IMR-90 (cell line): Measurements from ENCODE around the gene SLC35D2. TPM values are rescaled to one million over a fixed set of nuclear protein-coding genes. Genes with fewer than 3 reads are reported as not detected.

Experiments
- ATAC-seq: fragments of 200-7000 bp; cut with Tn5 transposase; 2 replicates; pipeline ENCODE4 v1.9.1; 2020; ENCODE audit warnings: low read depth, mild to moderate bottlenecking, moderate library complexity
- BruUV-seq: library from RNA; stranded (reverse); fragments of 400-500 nt; replicated peaks from 2 replicates; lab custom pipeline; 2021; lab: Mats Ljungman, UMichigan
- CTCF ChIA-PET: fragments of 300-600 bp; formaldehyde crosslinking; extraction: SDS; loops from one replicate; lab custom pipeline; 2021; ENCODE audit warnings: antibody characterized with exemption; lab: Yijun Ruan, JAX
- POLR2A ChIA-PET: fragments of 300-600 bp; sonication (Branson Sonifier 250); formaldehyde crosslinking; loops from one replicate; lab custom pipeline; 2022; ENCODE audit warnings: antibody characterized with exemption; ENCODE audit not compliant: unreplicated experiment; lab: Charles Lee
- DNase-seq: peaks from one replicate; pipeline ENCODE4 v3.0.0; 2013
- H2AFZ ChIP-seq: replicated peaks from 2 replicates; pipeline ENCODE3; 2013; ENCODE audit warnings: low read length, mild to moderate bottlenecking; ENCODE audit not compliant: poor library complexity
- H2AK5ac ChIP-seq: 2 replicates; pipeline ENCODE4 v1.6.1; 2013; ENCODE audit warnings: low read depth, low read length, inconsistent platforms
- H2AK9ac ChIP-seq: replicated peaks from 2 replicates; pipeline ENCODE3; 2013; ENCODE audit warnings: mild to moderate bottlenecking, low read depth, low read length, moderate library complexity; ENCODE audit not compliant: poor library complexity
- H2BK120ac ChIP-seq: 2 replicates; pipeline ENCODE4 v1.6.1; 2013; ENCODE audit warnings: low read depth, low read length, inconsistent platforms
- H2BK15ac ChIP-seq: 3 replicates; pipeline ENCODE4 v1.6.1; 2013; ENCODE audit warnings: low read depth, low read length, inconsistent platforms
- H2BK20ac ChIP-seq: 2 replicates; pipeline ENCODE4 v1.6.1; 2013; ENCODE audit warnings: low read depth, mild to moderate bottlenecking, inconsistent platforms, low read length, moderate library complexity
- H2BK5ac ChIP-seq: 2 replicates; pipeline ENCODE4 v1.6.1; 2013; ENCODE audit warnings: mild to moderate bottlenecking, low read depth, low read length, inconsistent platforms; ENCODE audit not compliant: poor library complexity, severe bottlenecking
- H3K14ac ChIP-seq: replicated peaks from 2 replicates; pipeline ENCODE4 v1.6.1; 2013; ENCODE audit warnings: low read depth, low read length, inconsistent platforms
- H3K18ac ChIP-seq: 2 replicates; pipeline ENCODE4 v1.6.1; 2013; ENCODE audit warnings: low read depth, low read length, control low read depth
- H3K23ac ChIP-seq: 2 replicates; pipeline ENCODE4 v1.6.1; 2013; ENCODE audit warnings: low read depth, low read length, inconsistent platforms
- H3K27ac ChIP-seq: 2 replicates; pipeline ENCODE4 v1.5.1; 2013; ENCODE audit warnings: mild to moderate bottlenecking, control low read depth, low read length; ENCODE audit not compliant: insufficient read depth
- H3K27me3 ChIP-seq: 2 replicates; pipeline ENCODE4 v1.6.1; 2013; ENCODE audit warnings: low read length; ENCODE audit not compliant: control insufficient read depth, insufficient read depth
- H3K36me3 ChIP-seq: 2 replicates; pipeline ENCODE4 v1.6.1; 2013; ENCODE audit warnings: low read length, mixed read lengths; ENCODE audit not compliant: control insufficient read depth, insufficient read depth
- H3K4ac ChIP-seq: 2 replicates; pipeline ENCODE4 v1.6.1; 2013; ENCODE audit warnings: low read depth, low read length, inconsistent platforms
- H3K4me1 ChIP-seq: 2 replicates; pipeline ENCODE4 v1.6.1; 2013; ENCODE audit warnings: low read length, mixed read lengths; ENCODE audit not compliant: control insufficient read depth, insufficient read depth
- H3K4me2 ChIP-seq: 2 replicates; pipeline ENCODE4 v1.6.1; 2013; ENCODE audit warnings: low read depth, mild to moderate bottlenecking, control low read depth, low read length, moderate library complexity
- H3K4me3 ChIP-seq: 2 replicates; pipeline ENCODE4 v1.5.1; 2013; ENCODE audit warnings: low read depth, mild to moderate bottlenecking, control low read depth, low read length, moderate library complexity; ENCODE audit not compliant: insufficient read depth
- H3K56ac ChIP-seq: 2 replicates; pipeline ENCODE4 v1.6.1; 2013; ENCODE audit warnings: low read length, inconsistent platforms; ENCODE audit not compliant: insufficient read depth; ENCODE audit errors: extremely low read depth
- H3K79me1 ChIP-seq, 2 experiments: 2 replicates each; pipeline ENCODE4 v1.6.1; 2013; ENCODE audit warnings: low read length in 2 of 2, inconsistent platforms in 1 of 2, low read depth in 1 of 2
- H3K9ac ChIP-seq: 2 replicates; pipeline ENCODE4 v1.6.1; 2013; ENCODE audit warnings: low read depth, low read length, control low read depth
- H3K9me1 ChIP-seq: 2 replicates; pipeline ENCODE4 v1.6.1; 2013; ENCODE audit warnings: low read length, inconsistent platforms; ENCODE audit not compliant: insufficient read depth
- H3K9me3 ChIP-seq: 2 replicates; pipeline ENCODE4 v1.6.1; 2013; ENCODE audit warnings: low read length; ENCODE audit not compliant: control insufficient read depth, insufficient read depth
- H4K20me1 ChIP-seq: 2 replicates; pipeline ENCODE4 v1.6.1; 2013; ENCODE audit warnings: low read length, inconsistent platforms; ENCODE audit not compliant: insufficient read depth
- H4K5ac ChIP-seq: 2 replicates; pipeline ENCODE4 v1.6.1; 2013; ENCODE audit warnings: mild to moderate bottlenecking, low read depth, low read length, control low read depth
- H4K8ac ChIP-seq, 2 experiments: 2 replicates each; pipeline ENCODE4 v1.6.1; 2013; ENCODE audit warnings: low read depth in 2 of 2, low read length in 2 of 2, control low read depth in 1 of 2, inconsistent platforms in 1 of 2
- H4K91ac ChIP-seq: 2 replicates; pipeline ENCODE4 v1.6.1; 2013; ENCODE audit warnings: low read depth, low read length, inconsistent platforms; ENCODE audit not compliant: insufficient read depth
- BHLHE40 ChIP-seq: fragments of 150-350 bp; IDR thresholded peaks from 2 replicates; pipeline ENCODE4 v1.6.1; 2016; ENCODE audit warnings: mild to moderate bottlenecking, low read depth, low read length
- CEBPB ChIP-seq: IDR thresholded peaks from 2 replicates; pipeline ENCODE4 v1.6.1; 2012; ENCODE audit warnings: low read depth, low read length, improper control_type of control experiment
- CHD1 ChIP-seq: IDR thresholded peaks from 2 replicates; pipeline ENCODE4 v1.6.1; 2012; ENCODE audit warnings: low read depth, low read length, improper control_type of control experiment
- CTCF ChIP-seq: conservative IDR thresholded peaks from 2 replicates; pipeline ENCODE4 v1.5.1; 2012; ENCODE audit warnings: mild to moderate bottlenecking, low read depth, low read length, improper control_type of control experiment
- ELK1 ChIP-seq: fragments of 150-350 bp; IDR thresholded peaks from 2 replicates; pipeline ENCODE4 v1.6.1; 2016; ENCODE audit warnings: low read depth, mild to moderate bottlenecking, low read length, moderate library complexity, borderline replicate concordance
- FOS ChIP-seq: fragments of 150-350 bp; IDR thresholded peaks from 2 replicates; pipeline ENCODE4 v1.6.1; 2016; ENCODE audit warnings: low read depth, low read length
- MAFK ChIP-seq: IDR thresholded peaks from 2 replicates; pipeline ENCODE4 v1.6.1; 2012; ENCODE audit warnings: low read depth, low read length, improper control_type of control experiment
- MAZ ChIP-seq: IDR thresholded peaks from 2 replicates; pipeline ENCODE4 v1.6.1; 2012; ENCODE audit warnings: low read depth, mild to moderate bottlenecking, low read length, improper control_type of control experiment, moderate library complexity, borderline replicate concordance
- MXI1 ChIP-seq: IDR thresholded peaks from 2 replicates; pipeline ENCODE4 v1.6.1; 2012; ENCODE audit warnings: low read depth, mild to moderate bottlenecking, low read length, moderate library complexity, borderline replicate concordance
- NFE2L2 ChIP-seq: fragments of 150-350 bp; IDR thresholded peaks from 2 replicates; pipeline ENCODE4 v1.6.1; 2016; ENCODE audit warnings: low read depth, mild to moderate bottlenecking, low read length
- POLR2A ChIP-seq: IDR thresholded peaks from 2 replicates; pipeline ENCODE4 v1.6.1; 2012; ENCODE audit warnings: mild to moderate bottlenecking, low read depth, low read length
- RAD21 ChIP-seq: IDR thresholded peaks from 2 replicates; pipeline ENCODE4 v1.6.1; 2012; ENCODE audit warnings: low read length, improper control_type of control experiment
- RCOR1 ChIP-seq: IDR thresholded peaks from 2 replicates; pipeline ENCODE4 v1.6.1; 2012; ENCODE audit warnings: mild to moderate bottlenecking, low read length, improper control_type of control experiment; ENCODE audit not compliant: insufficient replicate concordance
- RFX5 ChIP-seq: IDR thresholded peaks from 2 replicates; pipeline ENCODE4 v1.8.0; 2012; ENCODE audit warnings: low read depth, mild to moderate bottlenecking, low read length, moderate library complexity
- SMC3 ChIP-seq: fragments of 150-350 bp; IDR thresholded peaks from 2 replicates; pipeline ENCODE4 v1.6.1; 2016; ENCODE audit warnings: low read depth, mild to moderate bottlenecking, antibody characterized with exemption, low read length, moderate library complexity
- USF2 ChIP-seq: fragments of 150-350 bp; IDR thresholded peaks from 2 replicates; pipeline ENCODE4 v1.6.1; 2017; ENCODE audit warnings: mild to moderate bottlenecking, antibody characterized with exemption, low read length, low read depth
- dilution Hi-C: fragments of 300-500 bp; cut with HindIII; formaldehyde crosslinking; loops from one replicate; pipeline ENCODE4 v1.14.3; 2018; ENCODE audit warnings: low sequenced_read_pairs; ENCODE audit not compliant: unreplicated experiment
- in situ Hi-C: fragments of 300-500 bp; cut with MboI; formaldehyde crosslinking; loops from 3 replicates; pipeline ENCODE4 v1.14.3; 2019; ENCODE audit warnings: low sequenced_read_pairs, inconsistent platforms, mixed read lengths
- intact Hi-C: fragments of 100-400 bp; cut with micrococcal nuclease; formaldehyde crosslinking; loops from 2 replicates; pipeline ENCODE4 v1.10.0; 2022
- polyA plus RNA-seq, 3 experiments: library from polyadenylated mRNA; depleted of rRNA; stranded (reverse); fragments of >200 nt; gene quantifications; 2 replicates each; pipeline ENCODE4 v1.2.3, GENCODE V29; 2012; ENCODE audit warnings: low replicate concordance in 1 of 3
- total RNA-seq: library from RNA; depleted of rRNA; stranded (reverse); fragments of >200 nt; gene quantifications from 2 replicates; pipeline ENCODE4 v1.2.3, GENCODE V29; 2012

The SLC35D2 gene
- total and polyA plus RNA-seq, 2 of the 4 experiments (the other 2 are of a cell fraction) = 9.7 to 11.8 TPM

GRCh38 chr9:96386157-96386556 lies 2.6 kb upstream of the SLC35D2 start:
- Histone ChIP-seq H3K9me3 (no peaks in the 10 kb centered on the region), H3K18ac (no peak overlapping the region), H3K79me1 (peaks cover 13 to 39% of the 10 kb centered on the region in 2 experiments), H3K14ac (no peak overlapping the region), H2AK5ac (no peak overlapping the region), H2AFZ (no peak overlapping the region), H2BK120ac (no peak overlapping the region), H2AK9ac (no peak overlapping the region), H4K91ac (no peak overlapping the region), H4K20me1 (no peaks in the 10 kb centered on the region; the same call in 1 of the 2 replicates), H3K23ac (no peak overlapping the region), H2BK20ac (no peak overlapping the region), H3K27me3 (no peaks in the 10 kb centered on the region), H3K4ac (no peak overlapping the region), H2BK5ac (no peak overlapping the region), H4K5ac (no peak overlapping the region), H3K4me1 (peaks cover 2% of the 10 kb centered on the region), H4K8ac (no peak overlapping the region), H3K9ac (no peak overlapping the region), H3K27ac (no peak overlapping the region), H3K56ac (no peak overlapping the region), H3K9me1 (peaks cover under 1% of the 10 kb centered on the region; the same call in 1 of the 2 replicates), H3K4me2 (no peak overlapping the region), H2BK15ac (no peak overlapping the region), H3K36me3 (no peaks in the 10 kb centered on the region), H3K4me3 (no peak overlapping the region)
- ChIA-PET POLR2A (no interaction called here), CTCF (no interaction called here)
- ATAC-seq (no peak), DNase-seq (no peak)
- intact Hi-C loops = no loop called here
- in situ Hi-C loops = no loop called here
- TF ChIP-seq POLR2A (no peak), NFE2L2 (no peak), FOS (no peak), CHD1 (no peak), USF2 (no peak), MAZ (no peak), RFX5 (no peak), SMC3 (no peak), ELK1 (no peak), MAFK (no peak), BHLHE40 (no peak), CTCF (no peak), RCOR1 (no peak), RAD21 (no peak), CEBPB (no peak), MXI1 (no peak)
- BruUV-seq = no TSS peak
- dilution Hi-C loops = no loop called here
